CD4-positive, alpha-beta T cell treated with Interleukin-21 for 1 hour (primary cell): Measurements from ENCODE around the gene IL17D.
"Not testable (repeated sequence)": the region's sequence is repeated elsewhere in the genome, so short reads cannot be mapped to it uniquely, and the experiment has no call there.

Source experiments
- DNase-seq: peaks from one replicate; pipeline ENCODE4 v3.0.0-alpha.2; 2020

IL17D gene

GRCh38 chr13:20721058-20721453 lies 17.6 kb downstream of the IL17D start:
- no peak for DNase-seq

- DNase-seq = no peak
These were observed 18.2 kb downstream of the IL17D start for GRCh38 chr13:20721454-20722357.

GRCh38 chr13:20727856-20728255 lies 24.4 kb downstream of the IL17D start:
- DNase-seq = no peak

- DNase-seq = no peak
These were observed 25.2 kb downstream of the IL17D start for GRCh38 chr13:20728579-20729311.

GRCh38 chr13:20729633-20730585 lies 26.4 kb downstream of the IL17D start:
- DNase-seq = no peak

GRCh38 chr13:20738616-20739015 lies 35.1 kb downstream of the IL17D start:
- DNase-seq = no peak

- DNase-seq = no peak
These were observed 36.5 kb downstream of the IL17D start for GRCh38 chr13:20740021-20740420.

GRCh38 chr13:20743830-20744404 lies 40.4 kb downstream of the IL17D start:
- not testable (repeated sequence) for DNase-seq

- DNase-seq = no peak
These were observed 45.9 kb downstream of the IL17D start for GRCh38 chr13:20749377-20749776.

- no peak for DNase-seq
These were observed 50.5 kb downstream of the IL17D start for GRCh38 chr13:20754009-20754408.

GRCh38 chr13:20760872-20761271 lies 57.4 kb downstream of the IL17D start:
- DNase-seq = no peak

- DNase-seq = no peak
These were observed 63.9 kb downstream of the IL17D start for GRCh38 chr13:20767309-20767943.

GRCh38 chr13:20769091-20769490 lies 65.6 kb downstream of the IL17D start:
- no peak for DNase-seq

- no peak for DNase-seq
These were observed 66.3 kb downstream of the IL17D start for GRCh38 chr13:20769834-20770233.
